PC-9 (cell line): Measurements from ENCODE around the gene EXOC2.

Experiments
- CTCF ChIP-seq: fragments of 200-600 bp; sonication (generic); conservative IDR thresholded peaks from 2 replicates; pipeline ENCODE4 v1.6.1; 2017; ENCODE audit warnings: mixed run types, antibody characterized with exemption, mild to moderate bottlenecking, moderate library complexity
- EZH2 ChIP-seq: fragments of 200-600 bp; sonication (generic); IDR thresholded peaks from 2 replicates; pipeline ENCODE4 v1.8.0; 2017; ENCODE audit warnings: antibody characterized with exemption, low read depth

DNA sequence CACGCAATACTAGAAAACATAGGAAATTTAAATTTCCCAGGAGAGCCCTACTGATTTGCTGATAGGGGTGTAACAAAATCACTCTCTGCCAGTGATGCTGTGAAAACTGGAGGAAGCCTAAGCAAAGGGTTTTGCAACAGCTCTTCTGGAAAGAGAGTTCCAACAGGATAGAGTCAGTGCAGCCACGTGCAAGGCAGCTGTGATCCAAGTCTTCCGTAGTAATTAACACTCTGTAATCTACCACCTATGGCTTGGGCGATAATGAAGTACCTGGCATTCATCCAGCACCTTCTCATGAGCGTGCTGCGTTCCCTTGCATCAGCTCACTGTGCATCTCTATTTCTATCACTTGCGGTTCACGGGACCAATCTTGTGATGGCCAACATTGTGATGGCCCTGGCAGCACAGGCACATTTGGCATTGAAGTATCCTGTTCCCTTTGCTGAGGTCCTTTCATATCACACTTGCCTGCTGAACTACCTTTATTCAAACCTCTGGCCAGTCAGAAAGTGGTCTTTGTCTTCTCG is 253.2 kb downstream of the EXOC2 start:
- TF ChIP-seq CTCF (no peak), EZH2 (no peak)
